Suprapubic skin (tissue), 4 donors: ENCODE results near the gene MTMR3. TPM values are rescaled to one million over a fixed set of nuclear protein-coding genes. Genes with fewer than 3 reads are reported as not detected.

Source experiments
- DNase-seq, 2 donors: peaks; one replicate each; pipeline ENCODE4 v3.0.0-alpha.2; 2019; ENCODE audit warnings: low spot score in 2 of 2
- H3K27ac ChIP-seq: fragments of 200-600 bp; sonication (generic); one replicate; pipeline ENCODE4 v1.5.1; 2019
- H3K27me3 ChIP-seq: fragments of 200-600 bp; sonication (generic); one replicate; pipeline ENCODE4 v1.5.1; 2019
- H3K36me3 ChIP-seq: fragments of 200-600 bp; sonication (generic); one replicate; pipeline ENCODE4 v1.5.1; 2019
- H3K4me1 ChIP-seq: fragments of 200-600 bp; sonication (generic); one replicate; pipeline ENCODE4 v1.5.1; 2019
- H3K4me3 ChIP-seq: fragments of 200-600 bp; sonication (generic); one replicate; pipeline ENCODE4 v1.5.1; 2019; ENCODE audit warnings: mild to moderate bottlenecking
- H3K9me3 ChIP-seq: fragments of 200-600 bp; sonication (generic); one replicate; pipeline ENCODE4 v1.5.1; 2019
- EP300 ChIP-seq: sonication (generic); formaldehyde crosslinking; IDR thresholded peaks from one replicate; pipeline ENCODE4 v1.6.1; 2017; ENCODE audit warnings: antibody characterized with exemption
- POLR2A ChIP-seq, 2 donors: fragments of 450-650 bp; IDR thresholded peaks; one replicate each; pipeline ENCODE4 v1.6.1; 2017; ENCODE audit warnings: antibody characterized with exemption in 2 of 2, mild to moderate bottlenecking in 2 of 2, moderate library complexity in 2 of 2
- POLR2AphosphoS5 ChIP-seq, 3 donors: sonication (generic); formaldehyde crosslinking; IDR thresholded peaks; one replicate each; pipeline ENCODE4 v1.6.1; 2017; ENCODE audit warnings: antibody characterized with exemption in 3 of 3
- WGBS: methylation state at CpG from one replicate; pipeline ENCODE4 v1.1.5; 2018; 5-methylcytosine and 5-hydroxymethylcytosine counted together
- total RNA-seq, 4 donors: library from RNA; depleted of rRNA; stranded (reverse); fragments of >200 nt; gene quantifications; one replicate each; pipeline ENCODE4 v1.1.0, GENCODE V29; 2016
- TF ChIP-seq, protein P1 (sequence below), 2 donors: fragments of 200-600 bp in 1 of 2; fragments of 450-650 bp in 1 of 2; sonication (generic) in 1 of 2; IDR thresholded peaks; one replicate each; pipeline ENCODE4 v1.5.1; 2016 to 2019; ENCODE audit warnings: antibody characterized with exemption in 2 of 2, mild to moderate bottlenecking in 1 of 2, moderate library complexity in 1 of 2

Gene MTMR3
- total RNA-seq, 4 donors from 2014 or later = 57.8 to 136 (median 66.0) TPM

DNA sequence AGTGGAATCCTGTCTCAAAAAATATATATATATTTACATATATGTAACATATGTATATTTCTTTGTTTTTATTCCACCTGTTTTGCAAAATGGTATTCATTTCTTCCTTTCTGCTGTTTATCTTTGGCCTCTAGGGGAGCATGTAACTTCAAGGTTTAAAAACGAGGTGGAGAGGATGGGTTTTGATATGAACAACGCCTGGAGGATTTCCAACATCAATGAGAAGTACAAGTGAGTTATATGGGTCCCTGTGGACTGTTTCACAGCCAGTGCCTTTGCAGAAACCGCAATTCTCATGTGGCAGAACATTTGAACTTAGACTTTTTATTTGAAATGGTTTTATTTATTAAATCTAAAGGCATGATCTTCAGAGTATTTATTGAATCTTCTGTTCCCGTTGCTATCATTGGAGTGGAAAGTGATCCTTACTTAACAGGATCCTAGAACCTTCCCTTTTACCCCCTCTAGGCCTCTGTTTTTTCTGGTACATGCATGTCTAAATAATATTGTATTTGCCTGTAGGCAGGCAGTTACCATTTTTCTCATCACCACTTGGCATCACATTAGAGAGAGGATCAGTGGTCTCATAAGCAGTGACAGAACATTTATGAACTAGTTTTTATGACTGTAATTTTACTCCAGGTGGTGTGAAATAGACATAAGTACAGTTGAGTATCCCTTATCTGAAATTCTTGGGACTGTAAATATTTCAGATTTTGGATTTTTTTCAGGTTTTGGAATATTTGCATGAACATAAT is 115.8 kb downstream of the MTMR3 start:
- Histone ChIP-seq H3K9me3 (no peaks in the 10 kb centered on the region), H3K27me3 (no peaks in the 10 kb centered on the region), H3K4me3 (no peak overlapping the region), H3K27ac (no peak overlapping the region), H3K36me3 (peaks cover 20% of the 10 kb centered on the region), H3K4me1 (peaks cover 7% of the 10 kb centered on the region)
- WGBS = 72% methylated on average over 4 of the region's 4 CpGs
- TF ChIP-seq POLR2A (IDR thresholded peaks at IDR 0.05) (no peak), EP300 (no peak), POLR2AphosphoS5 (IDR thresholded peaks at IDR 0.05) (no peak)
- TF ChIP-seq, protein P1, sequence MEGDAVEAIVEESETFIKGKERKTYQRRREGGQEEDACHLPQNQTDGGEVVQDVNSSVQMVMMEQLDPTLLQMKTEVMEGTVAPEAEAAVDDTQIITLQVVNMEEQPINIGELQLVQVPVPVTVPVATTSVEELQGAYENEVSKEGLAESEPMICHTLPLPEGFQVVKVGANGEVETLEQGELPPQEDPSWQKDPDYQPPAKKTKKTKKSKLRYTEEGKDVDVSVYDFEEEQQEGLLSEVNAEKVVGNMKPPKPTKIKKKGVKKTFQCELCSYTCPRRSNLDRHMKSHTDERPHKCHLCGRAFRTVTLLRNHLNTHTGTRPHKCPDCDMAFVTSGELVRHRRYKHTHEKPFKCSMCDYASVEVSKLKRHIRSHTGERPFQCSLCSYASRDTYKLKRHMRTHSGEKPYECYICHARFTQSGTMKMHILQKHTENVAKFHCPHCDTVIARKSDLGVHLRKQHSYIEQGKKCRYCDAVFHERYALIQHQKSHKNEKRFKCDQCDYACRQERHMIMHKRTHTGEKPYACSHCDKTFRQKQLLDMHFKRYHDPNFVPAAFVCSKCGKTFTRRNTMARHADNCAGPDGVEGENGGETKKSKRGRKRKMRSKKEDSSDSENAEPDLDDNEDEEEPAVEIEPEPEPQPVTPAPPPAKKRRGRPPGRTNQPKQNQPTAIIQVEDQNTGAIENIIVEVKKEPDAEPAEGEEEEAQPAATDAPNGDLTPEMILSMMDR (IDR thresholded peaks at IDR 0.05) = no peak
- no peak for DNase-seq

GRCh38 chr22:30000566-30000965 is 117.6 kb downstream of the MTMR3 start:
- Histone ChIP-seq H3K4me1 (peaks cover 10% of the 10 kb centered on the region), H3K9me3 (no peaks in the 10 kb centered on the region), H3K36me3 (peaks cover 28% of the 10 kb centered on the region), H3K27me3 (no peaks in the 10 kb centered on the region), H3K4me3 (no peak overlapping the region), H3K27ac (no peak overlapping the region)
- 93% methylated on average over 2 of the region's 2 CpGs for WGBS
- no peak for DNase-seq
- TF ChIP-seq, protein P1 (IDR thresholded peaks at IDR 0.05) = no peak
- no peak for TF ChIP-seq EP300

GRCh38 chr22:30001459-30001858 is 118.5 kb downstream of the MTMR3 start:
- Histone ChIP-seq H3K27ac (no peak overlapping the region), H3K36me3 (peaks cover 32% of the 10 kb centered on the region), H3K4me1 (peaks cover 10% of the 10 kb centered on the region), H3K27me3 (no peaks in the 10 kb centered on the region), H3K4me3 (no peak overlapping the region), H3K9me3 (no peaks in the 10 kb centered on the region)
- 92% methylated on average over 3 of the region's 3 CpGs for WGBS
- DNase-seq = no peak
- TF ChIP-seq EP300 = no peak
- TF ChIP-seq POLR2A (IDR thresholded peaks at IDR 0.05) = no peak
- TF ChIP-seq, protein P1 (IDR thresholded peaks at IDR 0.05) = no peak
- TF ChIP-seq POLR2AphosphoS5 (IDR thresholded peaks at IDR 0.05) = no peak

DNA sequence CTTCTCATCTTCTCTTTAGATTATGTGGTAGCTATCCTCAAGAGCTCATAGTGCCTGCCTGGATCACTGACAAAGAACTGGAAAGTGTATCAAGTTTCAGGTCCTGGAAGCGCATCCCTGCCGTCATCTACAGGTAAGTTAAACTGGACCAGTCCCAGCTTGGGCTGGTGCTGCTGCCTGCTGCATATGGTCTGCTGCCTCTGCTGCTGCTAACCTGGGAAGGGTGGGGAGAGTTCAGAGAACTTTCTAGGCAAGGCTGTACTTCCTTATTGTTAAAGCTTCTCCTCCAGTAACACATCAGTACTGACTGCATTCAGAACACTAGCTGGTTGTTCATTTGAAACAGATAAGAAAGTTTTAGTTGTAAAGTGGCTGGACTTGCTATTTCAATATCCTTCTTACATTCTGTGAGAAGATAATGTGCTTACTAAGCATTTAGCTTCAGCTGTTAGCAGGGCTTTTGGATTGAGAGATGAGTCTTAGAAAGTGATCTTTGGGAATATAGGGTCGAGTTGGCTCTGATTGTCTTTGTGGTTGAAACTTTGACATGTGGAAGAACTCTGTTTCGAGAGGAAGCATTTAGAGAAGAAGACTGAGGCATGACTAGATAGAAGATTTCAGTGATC is 120.0 kb downstream of the MTMR3 start:
- 84% methylated on average over 4 of the region's 4 CpGs for WGBS
- Histone ChIP-seq H3K27me3 (no peaks in the 10 kb centered on the region), H3K36me3 (peaks cover 47% of the 10 kb centered on the region), H3K4me3 (no peak overlapping the region), H3K9me3 (no peaks in the 10 kb centered on the region), H3K4me1 (peaks cover 10% of the 10 kb centered on the region), H3K27ac (no peak overlapping the region)
- no peak for TF ChIP-seq POLR2A (IDR thresholded peaks at IDR 0.05)
- no peak for TF ChIP-seq POLR2AphosphoS5 (IDR thresholded peaks at IDR 0.05)
- TF ChIP-seq, protein P1 (IDR thresholded peaks at IDR 0.05) = no peak
- no peak for TF ChIP-seq EP300
- DNase-seq = no peak

DNA sequence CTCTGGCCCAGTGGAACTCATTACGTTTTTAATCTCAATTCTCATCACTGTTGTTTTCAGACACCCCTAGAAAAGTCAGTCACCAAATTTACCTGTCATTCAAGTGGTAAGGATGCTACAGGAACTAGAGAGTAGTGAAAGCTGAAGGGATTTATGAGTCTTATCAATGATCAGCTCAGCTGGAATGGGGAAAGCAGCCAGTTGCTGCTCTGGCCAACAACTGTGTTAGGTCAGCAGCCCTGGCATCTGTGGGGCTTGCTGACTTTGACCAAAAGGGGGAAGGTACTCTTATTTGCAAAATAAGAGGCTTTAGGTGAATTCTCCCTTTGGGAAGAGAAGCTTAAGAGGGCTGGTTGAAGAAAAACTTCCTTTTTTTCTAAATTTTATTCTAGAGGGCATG is 121.1 kb downstream of the MTMR3 start:
- Histone ChIP-seq H3K27me3 (no peaks in the 10 kb centered on the region), H3K4me3 (no peak overlapping the region), H3K36me3 (peaks cover 58% of the 10 kb centered on the region), H3K4me1 (peaks cover 10% of the 10 kb centered on the region), H3K27ac (no peak overlapping the region), H3K9me3 (no peaks in the 10 kb centered on the region)
- TF ChIP-seq, protein P1 (IDR thresholded peaks at IDR 0.05) = no peak
- TF ChIP-seq POLR2AphosphoS5 (IDR thresholded peaks at IDR 0.05) = no peak
- no peak for TF ChIP-seq POLR2A (IDR thresholded peaks at IDR 0.05)
- TF ChIP-seq EP300 = no peak
- WGBS = 86% methylated on average over 1 of the region's 1 CpG
- DNase-seq = no peak
